Measurements from ENCODE around the gene LRBA.
"Not testable (repeated sequence)": the region's sequence is repeated elsewhere in the genome, so short reads cannot be mapped to it uniquely, and the experiment has no call there.

Gene LRBA

DNA sequence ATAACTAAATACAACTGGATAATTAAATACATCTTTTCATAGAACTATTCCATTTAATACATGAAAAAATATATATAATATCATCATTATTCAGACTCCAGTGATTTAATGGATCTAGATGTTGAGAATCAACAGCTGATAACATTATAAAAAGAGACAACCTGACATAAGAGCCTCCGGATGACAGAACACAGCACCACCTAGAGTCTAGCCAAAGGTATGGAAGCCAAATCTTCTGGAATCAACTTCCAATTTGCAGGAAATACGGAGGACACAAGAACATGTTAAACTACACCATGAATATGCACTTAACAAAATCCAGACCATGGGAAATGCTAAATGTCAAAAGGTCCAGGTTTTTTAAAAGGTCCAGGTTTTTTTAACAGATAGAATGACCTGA, 55.0 kb downstream of the LRBA start:
- in situ Hi-C loops (cut with MboI; ENCODE audit: low pct_unique_long_range_greater_than_20kb, low sequenced_read_pairs, unreplicated experiment), result no loop called here
- TF ChIP-seq, protein P1, sequence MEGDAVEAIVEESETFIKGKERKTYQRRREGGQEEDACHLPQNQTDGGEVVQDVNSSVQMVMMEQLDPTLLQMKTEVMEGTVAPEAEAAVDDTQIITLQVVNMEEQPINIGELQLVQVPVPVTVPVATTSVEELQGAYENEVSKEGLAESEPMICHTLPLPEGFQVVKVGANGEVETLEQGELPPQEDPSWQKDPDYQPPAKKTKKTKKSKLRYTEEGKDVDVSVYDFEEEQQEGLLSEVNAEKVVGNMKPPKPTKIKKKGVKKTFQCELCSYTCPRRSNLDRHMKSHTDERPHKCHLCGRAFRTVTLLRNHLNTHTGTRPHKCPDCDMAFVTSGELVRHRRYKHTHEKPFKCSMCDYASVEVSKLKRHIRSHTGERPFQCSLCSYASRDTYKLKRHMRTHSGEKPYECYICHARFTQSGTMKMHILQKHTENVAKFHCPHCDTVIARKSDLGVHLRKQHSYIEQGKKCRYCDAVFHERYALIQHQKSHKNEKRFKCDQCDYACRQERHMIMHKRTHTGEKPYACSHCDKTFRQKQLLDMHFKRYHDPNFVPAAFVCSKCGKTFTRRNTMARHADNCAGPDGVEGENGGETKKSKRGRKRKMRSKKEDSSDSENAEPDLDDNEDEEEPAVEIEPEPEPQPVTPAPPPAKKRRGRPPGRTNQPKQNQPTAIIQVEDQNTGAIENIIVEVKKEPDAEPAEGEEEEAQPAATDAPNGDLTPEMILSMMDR (IDR thresholded peaks at IDR 0.05; ENCODE audit: extremely low read depth, insufficient read depth, missing control alignments), result peak; percentile 25
- no peak for DNase-seq (ENCODE audit: low spot score)

GRCh38 chr4:150957981-150958380, 57.1 kb downstream of the LRBA start:
- in situ Hi-C loops (cut with MboI; ENCODE audit: low pct_unique_long_range_greater_than_20kb, low sequenced_read_pairs, unreplicated experiment); DNase-seq (ENCODE audit: low spot score): not testable (repeated sequence)

- DNase-seq (ENCODE audit: low spot score); in situ Hi-C loops (cut with MboI; ENCODE audit: low pct_unique_long_range_greater_than_20kb, low sequenced_read_pairs, unreplicated experiment): not testable (repeated sequence)
These were observed 58.0 kb downstream of the LRBA start for GRCh38 chr4:150957095-150957494.

- in situ Hi-C loops (cut with MboI; ENCODE audit: low pct_unique_long_range_greater_than_20kb, low sequenced_read_pairs, unreplicated experiment); DNase-seq (ENCODE audit: low spot score): not testable (repeated sequence)
These were observed 61.2 kb downstream of the LRBA start for GRCh38 chr4:150953916-150954315.

GRCh38 chr4:150952167-150952845, 62.8 kb downstream of the LRBA start:
- TF ChIP-seq, protein P1 (IDR thresholded peaks at IDR 0.05; ENCODE audit: extremely low read depth, insufficient read depth, missing control alignments), result no peak
- DNase-seq (ENCODE audit: low spot score), result no peak

GRCh38 chr4:150950657-150951288, 64.3 kb downstream of the LRBA start:
- in situ Hi-C loops (cut with MboI; ENCODE audit: low pct_unique_long_range_greater_than_20kb, low sequenced_read_pairs, unreplicated experiment), result no loop called here
- no peak for DNase-seq (ENCODE audit: low spot score)

More at GRCh38 chr4:150952167-150952845, 62.8 kb downstream of the LRBA start:
- in situ Hi-C loops (cut with MboI; ENCODE audit: low pct_unique_long_range_greater_than_20kb, low sequenced_read_pairs, unreplicated experiment), result no loop called here

DNA sequence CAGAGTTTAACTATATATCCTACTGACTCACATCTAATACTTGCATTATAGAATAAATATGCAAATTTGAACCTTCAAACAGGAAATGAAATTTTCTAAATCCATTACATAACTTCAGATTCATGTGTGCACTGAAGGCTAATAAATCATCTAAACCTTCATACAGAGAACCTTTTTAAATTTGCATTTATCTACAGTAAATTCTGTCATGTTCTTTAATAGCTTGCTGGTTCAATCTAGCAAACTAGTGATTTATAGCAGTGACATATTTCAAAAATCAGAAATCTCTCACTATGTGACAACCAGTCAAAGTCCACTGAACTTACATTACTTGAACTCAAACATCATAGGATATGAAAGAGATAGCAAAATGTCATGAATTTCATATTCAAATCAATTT, 65.1 kb downstream of the LRBA start:
- TF ChIP-seq, protein P1 (IDR thresholded peaks at IDR 0.05; ENCODE audit: extremely low read depth, insufficient read depth, missing control alignments), result no peak
- in situ Hi-C loops (cut with MboI; ENCODE audit: low pct_unique_long_range_greater_than_20kb, low sequenced_read_pairs, unreplicated experiment), result no loop called here
- no peak for DNase-seq (ENCODE audit: low spot score)

More at GRCh38 chr4:150950657-150951288, 64.3 kb downstream of the LRBA start:
- TF ChIP-seq, protein P1 (IDR thresholded peaks at IDR 0.05; ENCODE audit: extremely low read depth, insufficient read depth, missing control alignments), result no peak

DNA sequence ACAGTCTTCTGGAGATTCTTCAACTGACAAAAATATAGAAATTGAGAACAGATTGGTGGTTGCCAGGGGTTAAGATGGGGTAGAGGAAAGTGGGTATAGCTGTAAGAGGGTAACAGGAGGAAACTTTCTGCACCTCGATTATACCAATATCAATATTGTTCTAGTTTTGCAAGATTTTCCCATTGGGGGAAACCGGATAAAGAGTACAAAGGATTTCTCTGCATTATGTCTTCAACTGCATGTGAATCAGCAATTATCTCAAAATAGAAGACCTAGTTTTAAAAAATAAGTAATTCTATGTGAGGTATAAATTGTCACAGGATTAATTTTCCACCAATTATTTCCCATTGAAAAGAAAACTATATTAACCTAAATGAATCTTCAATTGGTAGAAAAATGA, 65.7 kb downstream of the LRBA start:
- in situ Hi-C loops (cut with MboI; ENCODE audit: low pct_unique_long_range_greater_than_20kb, low sequenced_read_pairs, unreplicated experiment), result no loop called here
- TF ChIP-seq, protein P1 (IDR thresholded peaks at IDR 0.05; ENCODE audit: extremely low read depth, insufficient read depth, missing control alignments), result no peak
- DNase-seq (ENCODE audit: low spot score), result no peak

All from GM13977 (cell line).